HG02870 (cell line): ENCODE data around the gene CAMK4.

Experiments used
- ATAC-seq: cut with Tn5 transposase; IDR thresholded peaks from one replicate; pipeline ENCODE4 v1.9.1; 2021; ENCODE audit warnings: mild to moderate bottlenecking, moderate library complexity; ENCODE audit not compliant: unreplicated experiment

CAMK4 gene

GRCh38 chr5:111223787-111224560 is at the start of gene CAMK4:
Gene CAMK4, plus strand, starts transcription at chr5:111224384. Its CDS starts 100 bp downstream, at chr5:111224484.
- peak; percentile 56 for ATAC-seq

- ATAC-seq, result no peak
Observed at GRCh38 chr5:111183064-111183463, 41.1 kb upstream of the CAMK4 start.

GRCh38 chr5:111187079-111187478 is 37.1 kb upstream of the CAMK4 start:
- no peak for ATAC-seq

GRCh38 chr5:111194053-111194452 is 30.1 kb upstream of the CAMK4 start:
- no peak for ATAC-seq

- ATAC-seq, result no peak
Observed at GRCh38 chr5:111194925-111195324, 29.3 kb upstream of the CAMK4 start.

- no peak for ATAC-seq
Observed at GRCh38 chr5:111197523-111197922, 26.7 kb upstream of the CAMK4 start.

GRCh38 chr5:111198281-111198966 is 25.8 kb upstream of the CAMK4 start:
- no peak for ATAC-seq

GRCh38 chr5:111200828-111201227 is 23.4 kb upstream of the CAMK4 start:
- no peak for ATAC-seq

- no peak for ATAC-seq
Observed at GRCh38 chr5:111201705-111202104, 22.5 kb upstream of the CAMK4 start.

GRCh38 chr5:111211341-111211740 is 12.8 kb upstream of the CAMK4 start:
- ATAC-seq, result peak; percentile 92

GRCh38 chr5:111214052-111214742 is 10.0 kb upstream of the CAMK4 start:
- no peak for ATAC-seq

GRCh38 chr5:111215971-111216370 is 8.2 kb upstream of the CAMK4 start:
- ATAC-seq, result no peak

GRCh38 chr5:111221139-111221538 is 3.0 kb upstream of the CAMK4 start:
- no peak for ATAC-seq

- no peak for ATAC-seq
Observed at GRCh38 chr5:111223101-111223786, 940 bp upstream of the CAMK4 start.

- ATAC-seq, result peak; percentile 17
Observed at GRCh38 chr5:111224561-111225345, 569 bp downstream of the CAMK4 start.

GRCh38 chr5:111225926-111226325 is 1.7 kb downstream of the CAMK4 start:
- ATAC-seq, result peak; percentile 14

- ATAC-seq, result no peak
Observed at GRCh38 chr5:111226556-111226955, 2.4 kb downstream of the CAMK4 start.

- peak; percentile 14 for ATAC-seq
Observed at GRCh38 chr5:111227226-111227782, 3.1 kb downstream of the CAMK4 start.

- ATAC-seq, result no peak
Observed at GRCh38 chr5:111227801-111228200, 3.6 kb downstream of the CAMK4 start.
